Stimulated activated CD4-positive, alpha-beta T cell treated with anti-CD3 and anti-CD28 coated beads, TNF-alpha, amount 100 ng/mL, for 48 hours (primary cell): ENCODE data around the gene NUDT17.

Experiments used
- DNase-seq, 3 donors: peaks; one replicate each; pipeline ENCODE4 v3.0.0-alpha.2; 2020; ENCODE audit warnings: low read depth in 3 of 3

NUDT17 gene

DNA sequence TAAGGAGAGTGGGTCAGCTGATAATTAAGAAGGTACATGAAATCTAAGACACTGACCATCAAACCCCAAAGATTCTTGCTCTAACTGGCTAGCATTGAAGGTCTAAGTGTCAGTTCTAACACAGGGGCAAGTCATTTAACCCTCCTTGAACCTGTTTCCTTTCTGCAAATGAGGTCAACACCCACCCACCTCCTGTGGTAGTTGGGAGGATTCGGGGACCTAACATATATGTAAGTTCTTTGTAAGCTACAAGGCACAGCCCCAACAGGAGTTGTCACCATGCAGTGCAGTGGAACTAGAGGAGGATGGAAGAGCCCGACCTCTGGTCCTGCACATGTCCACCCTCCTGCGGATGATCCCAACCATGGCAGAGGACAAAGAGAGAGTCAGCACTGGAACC, 2.4 kb downstream of the NUDT17 start:
- DNase-seq: no peak

GRCh38 chr1:145849356-145850160, 4.1 kb downstream of the NUDT17 start:
- DNase-seq: no peak

GRCh38 chr1:145855426-145855948, 10.1 kb downstream of the NUDT17 start:
- DNase-seq: no peak

DNA sequence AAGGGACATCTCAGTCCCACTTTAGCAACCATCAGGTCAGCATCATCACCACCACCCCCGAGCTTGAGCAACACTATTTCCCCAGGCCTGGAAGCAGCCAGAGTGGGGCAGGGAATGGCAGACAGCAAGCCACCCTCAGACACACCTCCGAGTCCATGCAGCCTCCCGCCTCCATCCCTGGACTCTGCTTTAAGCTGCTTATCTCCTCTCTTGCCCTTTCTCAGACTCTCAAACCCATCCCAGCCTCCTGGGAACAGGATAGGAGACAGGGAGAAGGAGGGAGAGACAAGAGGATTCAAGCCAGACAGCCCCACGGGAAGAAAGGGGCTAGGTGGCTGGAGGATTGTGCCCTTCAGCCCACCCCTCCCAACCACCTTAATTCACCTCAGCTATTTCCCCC, 11.7 kb downstream of the NUDT17 start:
- DNase-seq: no peak

- peak; percentile 12 to 45 (median 18) for DNase-seq
Measured at GRCh38 chr1:145858238-145858900, 12.9 kb downstream of the NUDT17 start.

GRCh38 chr1:145858901-145859490, 13.6 kb downstream of the NUDT17 start, which contains the start of gene PIAS3:
PIAS3 (minus strand) TSS chr1:145859081; CDS start chr1:145858990, 91 bp downstream.
- peak; percentile 70 to 88 (median 82) for DNase-seq

DNA sequence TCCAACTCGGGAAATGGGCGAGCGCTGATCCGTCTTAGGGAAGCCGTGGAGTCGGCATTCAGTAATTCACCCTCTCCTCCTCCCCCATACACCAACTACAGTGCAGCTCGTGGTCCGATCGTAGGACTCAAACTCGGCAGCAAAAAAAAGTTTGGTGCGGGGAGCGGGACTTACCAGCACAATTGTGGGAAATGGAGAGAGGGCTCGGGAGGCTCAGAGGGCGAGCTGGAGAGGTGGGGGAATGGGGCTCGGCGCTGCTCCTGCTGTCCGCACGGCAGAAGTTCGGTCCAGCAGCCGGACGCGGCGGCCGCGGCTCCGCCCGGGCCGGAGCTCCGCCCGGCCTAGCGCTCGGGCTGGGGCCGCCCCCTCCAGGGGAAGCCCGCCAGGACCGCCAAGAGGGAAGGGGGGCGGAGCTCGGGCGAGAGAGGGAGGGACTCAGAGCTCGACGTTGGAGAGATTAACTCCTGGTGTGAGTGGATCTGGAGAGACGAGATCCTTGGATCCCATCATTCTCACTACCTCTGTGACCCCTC, 14.1 kb downstream of the NUDT17 start:
- DNase-seq: peak; percentile 41 to 75 (median 56)

GRCh38 chr1:145863282-145864018, 18.0 kb downstream of the NUDT17 start:
- no peak for DNase-seq

DNA sequence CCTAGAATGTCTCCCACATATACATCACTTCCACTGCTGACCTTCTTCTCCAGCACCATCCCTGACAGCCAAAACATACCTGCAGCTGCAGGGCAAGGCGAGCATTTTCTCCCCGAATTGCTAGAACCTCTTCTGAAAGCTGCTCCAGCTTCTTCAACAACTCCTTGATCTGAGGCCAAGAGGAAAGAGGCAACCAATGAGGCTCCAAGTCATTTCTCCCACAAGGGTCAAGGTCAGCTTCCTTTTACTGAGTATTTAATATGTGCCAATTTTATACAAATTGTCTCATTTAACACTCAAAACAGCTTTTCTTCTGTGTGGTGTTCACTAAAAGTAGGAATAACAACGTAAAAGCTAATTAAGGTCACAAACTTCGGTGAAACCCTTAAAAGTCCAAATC, 22.8 kb downstream of the NUDT17 start:
- DNase-seq: no peak

DNA sequence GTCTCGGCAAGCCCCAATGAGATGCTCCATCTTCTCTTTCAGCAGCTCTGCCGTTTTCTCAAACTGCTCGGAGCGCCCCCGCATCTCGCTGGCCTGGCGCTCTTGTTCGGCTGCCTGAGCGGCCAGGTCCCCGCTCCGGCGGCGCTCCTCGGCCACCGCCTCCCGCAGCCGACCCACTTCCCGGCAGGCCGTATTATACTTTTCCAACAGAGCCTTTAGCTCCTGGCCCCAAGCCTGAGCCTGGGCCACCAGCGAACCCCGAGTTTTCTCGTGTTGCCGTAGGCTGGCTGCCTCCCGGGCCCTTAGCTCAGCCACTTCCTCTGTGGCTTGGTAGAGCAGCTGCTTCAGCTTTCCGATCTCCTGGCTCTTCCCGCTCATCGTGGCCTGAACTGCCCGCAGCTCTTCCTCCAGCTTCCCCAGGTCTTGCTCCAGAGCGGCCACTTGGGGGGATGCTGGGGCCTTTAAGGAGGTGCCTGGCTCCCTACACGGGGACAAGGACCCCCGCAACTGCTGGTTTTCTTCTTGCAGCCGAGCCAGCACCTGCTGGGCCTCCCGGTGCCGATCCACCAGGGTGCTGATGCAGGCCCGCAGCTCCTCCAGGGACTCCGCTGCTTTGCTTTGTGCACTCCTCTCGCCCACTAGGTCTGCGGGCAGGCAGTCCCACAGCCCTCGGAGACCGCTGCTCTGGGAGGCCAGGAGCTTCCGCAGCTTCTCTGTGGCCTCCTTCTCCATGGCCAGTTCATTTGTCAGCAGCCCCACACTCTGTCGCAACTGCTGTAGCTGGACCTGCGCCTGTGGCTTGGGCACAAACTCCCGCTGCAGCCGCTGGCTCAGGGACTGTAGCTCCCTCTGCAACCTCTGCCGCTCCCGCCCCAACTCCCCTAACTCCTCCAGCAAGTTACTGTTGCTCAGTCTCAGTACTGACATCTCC, 26.8 kb downstream of the NUDT17 start:
- peak in 2 of 3 donors; percentile 11 to 24 for DNase-seq

GRCh38 chr1:145874646-145875045, 29.2 kb downstream of the NUDT17 start:
- no peak for DNase-seq

DNA sequence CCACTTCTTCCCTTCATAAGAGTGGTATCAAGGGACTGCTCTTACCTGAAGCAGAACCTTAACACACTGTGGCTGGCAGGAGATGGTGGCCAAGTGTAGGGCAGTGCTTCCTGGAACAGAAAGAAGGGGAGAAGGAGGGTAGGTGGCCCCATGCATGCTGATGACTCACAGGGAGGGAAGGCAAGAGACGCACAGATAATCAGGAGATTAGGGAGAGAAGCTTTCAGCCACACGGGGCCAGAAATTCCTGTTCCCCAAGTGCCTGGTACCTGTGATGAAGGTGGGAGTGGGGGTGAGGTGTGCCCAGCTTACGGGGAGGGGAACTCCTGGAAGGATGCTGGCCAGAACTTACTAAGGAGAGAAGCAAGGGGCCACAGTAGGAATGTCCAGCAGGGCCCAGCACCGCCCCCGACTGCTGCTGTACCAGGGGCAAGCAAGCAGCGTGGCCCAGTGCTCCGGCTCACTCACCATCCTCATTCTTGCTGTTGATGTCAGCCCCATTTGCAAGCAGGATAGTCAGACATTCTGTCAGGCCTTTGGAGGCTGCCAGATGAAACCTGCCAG, 32.6 kb downstream of the NUDT17 start:
- no peak for DNase-seq

DNA sequence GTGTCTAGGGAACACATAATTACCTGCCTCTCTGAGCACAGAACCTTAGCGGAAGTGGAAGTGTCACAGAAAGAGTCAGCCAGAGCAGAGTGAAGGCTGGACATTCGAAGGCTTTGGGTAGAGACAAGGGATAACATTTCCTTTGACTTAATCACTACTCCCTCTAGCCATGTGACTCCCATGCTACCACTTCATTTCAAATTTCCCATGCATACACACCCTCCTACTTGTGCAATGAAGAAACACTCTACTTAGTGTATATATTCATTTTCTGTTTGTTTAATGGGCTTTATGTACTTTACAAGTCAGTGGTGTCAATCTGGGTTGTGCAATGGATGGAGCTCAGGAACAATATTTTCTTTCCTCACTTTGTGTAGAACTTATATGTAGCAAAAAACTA, 33.3 kb downstream of the NUDT17 start:
- DNase-seq: no peak

DNA sequence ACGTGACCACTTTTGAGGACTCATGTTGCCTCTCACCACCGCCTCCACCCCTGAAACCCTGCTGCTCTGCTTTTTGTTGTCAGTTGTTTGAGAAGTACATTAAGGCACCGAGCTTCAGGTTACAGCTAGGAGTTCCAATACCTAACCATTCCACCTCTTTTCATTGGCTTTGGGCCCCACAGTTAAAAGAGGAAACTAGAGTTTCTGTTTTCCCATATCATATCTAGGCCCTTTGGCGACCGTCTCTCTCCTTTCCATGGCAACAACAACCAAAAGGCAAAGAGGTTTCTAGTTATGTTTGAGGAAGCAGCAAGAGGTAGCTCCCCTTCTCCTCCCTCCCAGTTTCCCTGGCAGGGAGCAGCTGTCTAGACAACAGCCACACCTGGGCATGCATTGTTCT, 34.3 kb downstream of the NUDT17 start:
- no peak for DNase-seq

- no peak for DNase-seq
Measured at GRCh38 chr1:145884675-145885074, 39.2 kb downstream of the NUDT17 start.

- DNase-seq: peak; percentile 74 to 87 (median 74)
Measured at GRCh38 chr1:145885738-145886287, 40.4 kb downstream of the NUDT17 start, which contains the start of gene ANKRD35. ANKRD35 (minus strand) TSS chr1:145885866; CDS start chr1:145885758, 108 bp downstream.

DNA sequence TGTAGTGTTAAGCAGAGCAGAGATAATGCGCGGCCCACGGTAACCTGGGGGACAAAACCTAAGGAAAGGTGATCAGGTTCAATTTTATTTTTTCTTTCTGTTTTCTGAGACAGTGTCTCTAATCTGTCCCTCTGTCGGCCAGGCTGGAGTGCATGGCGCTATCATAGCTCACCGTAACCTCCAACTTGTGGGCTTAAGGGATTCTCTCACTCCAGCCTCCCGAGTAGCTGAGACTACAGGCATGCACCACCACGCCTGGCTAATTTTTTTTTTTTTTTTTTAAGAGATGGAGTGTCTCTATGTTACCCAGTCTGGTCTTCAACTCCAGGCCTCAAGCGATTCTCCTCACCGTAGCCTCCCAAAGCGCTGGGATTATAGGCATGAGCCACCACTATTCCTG, 41.0 kb downstream of the NUDT17 start:
- no peak for DNase-seq

GRCh38 chr1:145886816-145887215, 41.4 kb downstream of the NUDT17 start:
- no peak for DNase-seq

DNA sequence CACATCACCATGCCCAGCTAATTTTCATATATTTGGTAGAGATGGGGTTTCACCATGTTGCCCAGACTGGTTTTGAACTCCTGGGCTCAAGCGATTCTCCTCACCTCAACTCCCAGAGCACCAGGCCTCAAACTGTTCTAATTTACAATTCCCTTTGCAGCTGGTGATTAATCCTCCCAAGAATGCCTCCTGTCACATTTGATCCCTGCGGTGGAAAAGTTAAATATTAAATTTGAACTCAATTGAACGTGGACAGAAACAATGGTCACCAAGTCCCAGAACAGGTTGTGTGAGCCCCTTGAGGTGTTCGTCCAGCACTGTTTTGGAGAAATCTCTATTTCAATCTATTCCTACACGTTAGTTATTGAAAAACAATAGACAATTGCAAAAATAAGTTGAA, 42.2 kb downstream of the NUDT17 start:
- DNase-seq: no peak

- no peak for DNase-seq
Measured at GRCh38 chr1:145889722-145890121, 44.3 kb downstream of the NUDT17 start.
